LHCN-M2 (cell line): ENCODE data around the gene ABCA7. TPM values are rescaled to one million over a fixed set of nuclear protein-coding genes. Genes with fewer than 3 reads are reported as not detected.

Source experiments
- DNase-seq: peaks from one replicate; pipeline ENCODE4 v3.0.0-alpha.2; 2012; ENCODE audit warnings: low read depth
- total RNA-seq: library from RNA; depleted of rRNA; stranded (reverse); fragments of >200 nt; gene quantifications from 2 replicates; pipeline ENCODE4 v1.2.3, GENCODE V29; 2014

The ABCA7 gene
- total RNA-seq, 1 experiment from 2014 or later, result 21.5 TPM

- no peak for DNase-seq
Measured at GRCh38 chr19:1070931-1071791, 31.3 kb downstream of the ABCA7 start.

DNA sequence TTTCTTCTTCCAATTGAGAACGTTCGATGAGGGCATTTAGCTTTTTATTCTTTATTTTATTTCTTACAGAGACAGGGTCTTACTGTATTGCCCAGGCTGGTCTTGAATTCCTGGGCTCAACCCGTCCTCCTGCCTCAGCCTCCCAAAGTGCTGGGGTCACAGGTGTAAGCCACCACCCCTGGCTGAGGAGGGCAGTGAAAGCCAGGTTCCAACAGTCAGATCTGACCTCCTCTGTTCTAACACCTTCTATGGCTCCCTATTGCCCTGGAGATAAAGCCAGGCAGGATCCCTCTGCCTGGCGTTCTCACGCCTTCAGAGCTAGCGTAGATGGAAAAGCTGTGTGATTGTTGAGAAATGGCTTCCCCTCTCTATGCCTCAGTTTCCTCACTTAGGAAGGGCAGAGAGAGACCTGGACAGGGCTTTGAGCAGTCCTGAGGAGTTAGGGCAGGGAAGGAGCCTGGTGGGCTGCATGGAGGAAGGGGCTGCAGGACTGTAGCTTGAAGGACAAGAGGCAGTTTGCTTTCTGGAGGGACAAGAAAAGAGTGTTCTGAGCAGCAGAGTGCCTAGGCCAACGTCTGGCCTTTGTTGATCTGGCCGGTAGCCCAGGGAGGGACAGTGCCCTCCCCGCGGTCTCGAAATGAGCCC, 32.6 kb downstream of the ABCA7 start:
- DNase-seq, result no peak

GRCh38 chr19:1073063-1073955, 33.4 kb downstream of the ABCA7 start:
- no peak for DNase-seq

DNA sequence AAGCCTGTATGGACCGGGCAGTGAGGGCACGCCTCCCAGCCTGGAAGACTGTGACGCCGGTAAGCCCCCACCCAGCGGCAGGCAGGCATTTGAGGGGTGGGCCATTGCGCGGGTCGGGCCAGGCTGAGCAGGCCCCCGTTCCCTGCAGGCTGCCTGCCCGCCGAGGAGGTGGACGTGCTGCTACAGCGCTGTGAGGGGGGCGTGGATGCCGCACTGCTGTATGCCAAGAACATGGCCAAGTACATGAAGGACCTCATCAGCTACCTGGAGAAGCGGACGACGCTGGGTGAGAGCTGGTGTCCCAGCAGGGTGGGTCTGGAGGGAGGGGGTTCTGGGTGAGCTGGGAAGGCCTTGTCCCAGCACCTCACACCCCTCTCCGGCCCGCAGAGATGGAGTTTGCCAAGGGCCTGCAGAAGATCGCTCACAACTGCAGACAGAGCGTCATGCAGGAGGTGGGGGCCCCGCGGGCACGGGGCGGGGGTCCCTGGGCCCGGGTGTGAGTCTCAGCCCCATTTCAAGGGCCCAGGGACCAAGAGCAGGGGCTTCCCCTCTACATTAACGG, 34.1 kb downstream of the ABCA7 start:
- DNase-seq, result no peak

- DNase-seq, result no peak
Measured at GRCh38 chr19:1074544-1075283, 34.8 kb downstream of the ABCA7 start.

GRCh38 chr19:1076046-1076386, 36.1 kb downstream of the ABCA7 start:
- DNase-seq, result no peak

GRCh38 chr19:1076951-1077350, 37.0 kb downstream of the ABCA7 start:
- no peak for DNase-seq

DNA sequence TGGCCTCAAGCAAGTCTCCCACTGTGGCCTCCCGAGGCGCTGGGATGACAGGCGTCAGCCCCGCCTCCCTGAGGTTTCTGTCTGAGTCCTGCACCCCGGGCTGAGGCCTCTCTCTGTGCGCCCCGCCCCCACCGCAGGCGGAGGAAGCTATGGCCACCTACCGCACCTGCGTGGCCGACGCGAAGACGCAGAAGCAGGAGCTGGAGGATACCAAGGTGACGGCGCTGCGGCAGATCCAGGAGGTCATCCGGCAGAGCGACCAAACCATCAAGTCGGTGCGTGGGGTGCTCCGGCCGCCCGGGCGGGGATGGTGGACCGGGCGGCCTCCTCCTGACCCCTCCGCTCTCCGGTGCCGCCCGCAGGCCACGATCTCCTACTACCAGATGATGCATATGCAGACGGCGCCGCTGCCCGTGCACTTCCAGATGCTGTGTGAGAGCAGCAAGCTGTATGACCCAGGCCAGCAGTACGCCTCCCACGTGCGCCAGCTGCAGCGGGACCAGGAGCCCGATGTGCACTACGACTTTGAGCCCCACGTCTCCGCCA, 39.7 kb downstream of the ABCA7 start:
- DNase-seq, result no peak

DNA sequence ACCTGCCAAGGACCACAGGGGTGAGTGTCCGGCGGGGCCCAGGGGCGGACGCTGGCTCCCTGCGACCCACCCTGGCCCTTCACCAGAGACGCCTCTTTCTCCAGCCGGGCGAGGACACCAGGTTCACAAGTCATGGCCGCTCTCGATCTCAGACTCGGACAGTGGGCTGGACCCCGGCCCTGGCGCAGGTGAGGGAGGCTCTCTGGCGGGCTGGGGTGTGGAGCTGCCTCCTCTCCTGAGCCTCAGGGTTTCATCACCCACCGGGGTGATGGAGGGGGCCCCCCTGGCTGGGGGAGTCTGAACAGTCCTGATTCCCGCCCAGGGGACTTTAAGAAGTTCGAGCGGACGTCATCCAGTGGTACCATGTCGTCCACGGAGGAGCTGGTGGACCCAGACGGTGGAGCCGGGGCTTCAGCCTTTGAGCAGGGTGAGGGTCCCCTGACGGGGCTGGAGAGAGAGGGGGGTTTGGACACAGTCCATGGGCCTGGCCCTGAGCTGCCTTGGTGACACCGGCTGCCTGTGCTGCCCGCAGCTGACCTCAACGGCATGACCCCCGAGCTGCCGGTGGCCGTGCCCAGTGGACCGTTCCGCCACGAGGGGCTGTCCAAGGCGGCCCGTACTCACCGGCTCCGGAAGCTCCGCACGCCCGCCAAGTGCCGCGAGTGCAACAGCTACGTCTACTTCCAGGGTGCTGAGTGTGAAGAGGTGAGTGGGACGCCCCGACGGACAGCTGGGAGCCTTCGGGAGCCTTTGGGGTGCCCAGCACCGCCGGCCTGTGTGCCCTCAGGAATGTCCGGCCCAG, 40.7 kb downstream of the ABCA7 start:
- no peak for DNase-seq

- no peak for DNase-seq
Measured at GRCh38 chr19:1081301-1082164, 41.6 kb downstream of the ABCA7 start.

DNA sequence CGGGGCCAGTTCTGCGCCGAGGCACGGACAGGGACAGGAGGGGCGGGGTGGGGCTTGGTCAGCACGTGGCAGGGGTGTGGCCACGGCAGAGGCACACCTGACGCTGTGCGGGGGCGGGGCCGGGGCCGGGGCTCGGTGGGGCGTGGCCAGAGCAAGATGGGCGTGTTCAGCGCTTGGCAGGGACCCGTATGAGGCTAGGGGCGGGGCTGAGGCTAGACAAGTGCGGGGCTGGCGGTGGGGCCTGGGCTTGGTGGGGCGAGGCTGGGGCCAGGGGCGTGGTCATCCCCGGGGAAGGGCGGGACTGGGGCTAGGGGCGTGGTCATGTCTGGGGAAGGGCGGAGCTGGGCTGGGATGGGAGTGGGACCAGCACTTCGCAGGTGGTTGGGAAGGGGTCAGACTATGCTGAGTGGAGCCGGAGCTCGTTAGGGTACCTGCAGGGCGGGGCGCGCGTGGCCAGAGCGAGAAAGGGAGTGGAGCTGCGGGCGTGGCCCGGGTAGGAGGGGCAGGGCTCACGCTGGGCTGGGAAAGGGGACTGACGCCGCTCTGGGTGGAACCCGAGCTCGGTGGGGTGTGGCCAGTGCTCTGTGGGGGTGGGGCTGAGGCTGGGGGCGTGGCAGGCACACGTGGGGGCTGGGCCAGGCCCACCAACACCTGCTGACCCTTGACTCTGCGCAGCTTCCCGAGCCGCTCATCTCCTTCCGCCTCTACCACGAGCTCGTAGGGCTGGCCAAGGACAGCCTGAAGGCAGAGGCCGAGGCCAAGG, 42.4 kb downstream of the ABCA7 start:
- no peak for DNase-seq

GRCh38 chr19:1082928-1083816, 43.3 kb downstream of the ABCA7 start:
- DNase-seq, result no peak

DNA sequence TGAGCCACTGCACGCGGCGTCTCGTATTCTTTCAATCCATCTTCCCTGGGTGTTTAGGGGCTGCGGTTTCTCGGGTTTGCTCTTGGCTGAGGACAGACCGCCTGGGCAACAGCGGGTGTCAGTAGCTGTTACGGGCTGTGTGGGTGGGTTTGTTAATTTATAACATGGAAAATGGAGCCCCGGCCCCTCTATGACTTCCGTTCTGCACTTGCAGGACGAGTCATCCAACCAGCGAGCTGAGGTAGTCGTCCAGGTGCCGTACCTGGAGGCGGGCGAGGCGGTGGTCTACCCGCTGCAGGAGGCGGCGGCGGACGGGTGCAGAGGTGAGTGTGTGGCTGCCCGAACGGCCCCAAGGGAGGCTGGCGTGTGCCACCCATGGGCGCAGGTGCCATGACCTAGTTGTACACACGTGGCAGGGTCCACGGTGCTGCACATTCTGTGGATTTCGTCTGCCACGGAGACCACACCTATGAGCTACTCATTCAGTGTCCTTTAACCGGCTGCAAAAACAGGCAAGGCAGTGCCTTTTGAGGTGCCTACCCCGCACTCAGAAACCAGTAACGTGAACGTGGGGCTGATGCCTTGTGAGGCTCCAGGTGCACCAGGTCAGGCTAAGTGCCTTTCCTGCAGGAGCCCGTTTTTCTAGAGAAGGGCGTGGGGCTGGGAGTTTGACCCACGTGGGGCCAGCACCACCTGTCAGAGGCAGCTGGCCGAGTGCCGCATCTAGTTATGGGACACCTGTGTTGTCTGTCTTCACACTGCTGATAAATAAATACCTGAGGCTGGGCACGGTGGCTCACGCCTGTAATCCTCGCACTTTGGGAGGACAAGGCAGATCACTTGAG, 44.3 kb downstream of the ABCA7 start:
- DNase-seq, result no peak

DNA sequence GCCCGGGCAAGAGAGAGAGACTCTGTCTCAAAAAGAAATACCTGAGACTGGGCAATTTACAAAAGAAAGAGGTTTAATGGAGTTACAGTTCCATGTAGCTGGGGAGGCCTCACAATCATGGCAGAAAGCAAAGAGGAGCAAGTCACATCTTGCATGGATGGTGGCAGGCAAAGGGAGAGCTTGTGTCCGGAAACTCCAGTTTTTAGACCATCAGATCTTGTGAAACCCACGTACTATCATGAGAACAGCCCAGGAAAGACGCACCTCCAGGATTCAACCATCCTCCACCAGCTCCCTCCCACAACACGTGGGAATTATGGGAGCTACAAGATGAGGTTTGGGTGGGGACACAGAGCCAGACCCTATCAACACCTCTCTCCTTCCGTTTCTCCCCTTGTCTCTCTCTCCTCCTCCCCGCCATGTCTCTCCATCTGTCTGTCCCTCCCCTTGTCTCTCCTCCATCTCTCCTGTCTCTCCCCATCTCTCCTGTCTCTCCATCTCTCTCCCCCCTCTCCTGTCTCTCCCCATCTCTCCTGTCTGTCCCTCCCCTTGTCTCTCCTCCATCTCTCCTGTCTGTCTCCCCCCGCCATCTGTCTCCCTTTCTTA, 45.2 kb downstream of the ABCA7 start:
- no peak for DNase-seq

DNA sequence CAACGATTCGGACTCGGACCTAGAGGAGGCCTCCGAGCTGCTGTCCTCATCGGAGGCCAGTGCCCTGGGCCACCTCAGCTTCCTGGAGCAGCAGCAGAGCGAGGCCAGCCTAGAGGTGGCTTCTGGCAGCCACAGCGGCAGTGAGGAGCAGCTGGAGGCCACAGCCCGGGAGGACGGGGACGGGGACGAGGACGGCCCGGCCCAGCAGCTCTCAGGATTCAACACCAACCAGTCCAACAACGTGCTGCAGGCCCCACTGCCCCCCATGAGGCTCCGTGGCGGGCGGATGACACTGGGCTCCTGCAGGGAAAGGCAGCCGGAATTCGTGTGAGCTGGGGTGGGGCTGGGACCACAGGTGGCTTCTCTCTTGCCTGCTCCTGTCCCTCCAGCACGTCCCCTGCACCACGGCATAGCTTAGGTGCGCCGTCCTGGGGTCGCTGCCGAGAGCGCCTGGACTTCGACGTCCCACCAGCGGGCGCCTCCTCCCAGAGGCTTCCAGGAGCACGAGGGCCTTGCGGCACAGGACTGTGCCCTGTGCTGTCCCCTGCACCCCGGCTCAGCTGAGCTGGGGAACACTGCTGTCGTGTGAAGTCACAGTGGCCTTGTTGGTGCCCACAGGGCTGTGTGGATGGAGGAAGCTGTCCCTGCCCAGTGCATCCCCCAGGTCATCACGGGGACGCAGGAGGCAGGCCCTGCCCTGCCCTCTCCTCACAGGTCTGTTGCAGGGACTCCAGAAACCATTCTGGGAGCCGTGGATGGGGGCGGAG, 46.0 kb downstream of the ABCA7 start:
- no peak for DNase-seq
